ENCODE data around the gene ROPN1L. TPM values are rescaled to one million over a fixed set of nuclear protein-coding genes. Genes with fewer than 3 reads are reported as not detected.

The ROPN1L gene
- total and polyA plus RNA-seq, 2 of the 8 experiments (the other 6 are each of a cell fraction or from before 2014, with no cell fraction given) = 0.24 to 0.73 TPM

- Histone ChIP-seq H3K23me2 (ENCODE audit: low read depth, low read length) (no peaks in the 10 kb centered on the region), H2BK20ac (ENCODE audit: low read length) (no peak overlapping the region), H3K4me2 (ENCODE audit: insufficient read depth in 1 of 2, low read depth in 2 of 2, low read length in 2 of 2) (no peak overlapping the region), H2BK12ac (ENCODE audit: low read depth, low read length) (no peak overlapping the region), H3K14ac (ENCODE audit: insufficient read length) (no peak overlapping the region), H3K79me1 (ENCODE audit: low read depth, low read length) (no peaks in the 10 kb centered on the region), H3K4me3 (ENCODE audit: extremely low read depth in 1 of 4, insufficient read depth in 2 of 4, low read depth in 3 of 4, low read length in 4 of 4) (no peak overlapping the region), H2AFZ (ENCODE audit: low read length) (no peak overlapping the region), H4K20me1 (replicated peaks in 1 of 2; ENCODE audit: control insufficient read depth in 1 of 2, insufficient read depth in 2 of 2, low read length in 2 of 2) (no peaks in the 10 kb centered on the region), H3K36me3 (ENCODE audit: control insufficient read depth in 2 of 4, insufficient read depth in 4 of 4, low read length in 3 of 4) (no peaks in the 10 kb centered on the region), H2BK15ac (ENCODE audit: low read length) (no peak overlapping the region), H3K27ac (ENCODE audit: low read depth, low read length) (no peak overlapping the region), H3K18ac (ENCODE audit: extremely low read depth, low read length) (no peak overlapping the region), H3K4ac (replicated peaks; ENCODE audit: insufficient read length, low read depth, low read length) (no peak overlapping the region), H3K79me2 (ENCODE audit: control insufficient read depth in 1 of 2, insufficient read depth in 2 of 2, low read length in 2 of 2) (no peaks in the 10 kb centered on the region), H3K23ac (ENCODE audit: insufficient read length) (no peak overlapping the region), H3K9ac (replicated peaks in 1 of 4; ENCODE audit: extremely low read depth in 1 of 4, low read depth in 3 of 4, low read length in 3 of 4) (no peak overlapping the region), H3K9me3 (ENCODE audit: insufficient read depth in 2 of 2, low read depth in 1 of 2, low read length in 1 of 2) (no peaks in the 10 kb centered on the region), H3K4me1 (replicated peaks in 1 of 4; ENCODE audit: control insufficient read depth in 3 of 4, insufficient read depth in 4 of 4, low read length in 3 of 4) (peaks cover 0 to 3% (median 0%) of the 10 kb centered on the region in 4 experiments; a peak in 1 of 7 replicates), H4K91ac (replicated peaks; ENCODE audit: insufficient read length, low read length) (no peak overlapping the region), H4K8ac (ENCODE audit: extremely low read depth, insufficient read depth, low read length) (no peak overlapping the region), H2BK5ac (ENCODE audit: low read depth, low read length) (no peak overlapping the region), H3K27me3 (replicated peaks in 1 of 4; ENCODE audit: control insufficient read depth in 3 of 4, extremely low read depth in 1 of 4, insufficient read depth in 3 of 4, low read length in 3 of 4) (no peaks in the 10 kb centered on the region), H2AK5ac (ENCODE audit: low read depth, low read length) (no peak overlapping the region), H2BK120ac (replicated peaks; ENCODE audit: low read depth, low read length) (no peak overlapping the region), H3K56ac (replicated peaks; ENCODE audit: insufficient read length, low read depth, low read length) (no peak overlapping the region), H4K5ac (ENCODE audit: insufficient read length, low read depth, low read length) (no peak overlapping the region)
- ChIA-PET CTCF (ENCODE audit: partially characterized antibody) (interaction anchor here (0.6 to 8.6 kb wide), 14 partner anchors 8 to 277 kb away, joined by 3 to 80 read pairs (median 4); no protein-coding TSS in a partner anchor), POLR2A (ENCODE audit: partially characterized antibody) (no interaction called here)
- TF ChIP-seq EGR1 (IDR thresholded peaks at IDR 0.05; ENCODE audit: borderline replicate concordance, low read depth, low read length) = no peak
- TF ChIP-seq BCL11A (IDR thresholded peaks at IDR 0.05; ENCODE audit: low read depth in 2 of 2, low read length in 2 of 2) = no peak
- TF ChIP-seq SP4 (IDR thresholded peaks at IDR 0.05; ENCODE audit: low read length) = no peak
- no peak for FAIRE-seq
- DNase-seq (ENCODE audit: low read depth in 1 of 2, low spot score in 2 of 2) = no peak
- WGBS, 2 experiments (ENCODE audit: extremely low coverage in 1 of 2, insufficient coverage in 1 of 2, insufficient read length in 1 of 2, insufficient replicate concordance in 2 of 2, low coverage in 1 of 2, low lambda C conversion rate in 2 of 2, missing lambda C conversion rate in 1 of 2) = 89% methylated on average over 3 of the region's 3 CpGs; no CpG with 5 or more reads in 1 of the 2 experiments
Measured at GRCh38 chr5:10500669-10501068, 59.0 kb downstream of the ROPN1L start.

Measured in H1 (cell line).